Esophagus muscularis mucosa (tissue), 4 donors: Measurements from ENCODE around the gene TPD52L1. TPM values are rescaled to one million over a fixed set of nuclear protein-coding genes. Genes with fewer than 3 reads are reported as not detected.
"Not testable (repeated sequence)": the region's sequence is repeated elsewhere in the genome, so short reads cannot be mapped to it uniquely, and the experiment has no call there.

Experiments used
- DNase-seq: peaks from one replicate; pipeline ENCODE4 v3.0.0-alpha.2; 2017; ENCODE audit errors: extremely low spot score
- H3K27ac ChIP-seq, 4 donors: fragments of 200-600 bp; sonication (generic); replicated peaks in 1 of 4; 1 replicate in 3 of 4; 2 replicates in 1 of 4; pipeline ENCODE4 v1.5.1; 2016 to 2019; ENCODE audit warnings: mild to moderate bottlenecking in 1 of 4
- H3K27me3 ChIP-seq, 4 donors: fragments of 200-600 bp; sonication (generic); one replicate each; pipeline versions ENCODE4 v1.5.1 to v1.6.0; 2016 to 2019
- H3K36me3 ChIP-seq, 4 donors: fragments of 200-600 bp; sonication (generic); one replicate each; pipeline ENCODE4 v1.5.1; 2016 to 2019
- H3K4me1 ChIP-seq, 4 donors: fragments of 200-600 bp; sonication (generic); one replicate each; pipeline ENCODE4 v1.5.1; 2016 to 2019
- H3K4me3 ChIP-seq, 4 donors: fragments of 200-600 bp; sonication (generic); 1 replicate in 2 of 4; 2 replicates in 2 of 4; pipeline ENCODE4 v1.5.1; 2016 to 2019; ENCODE audit warnings: mild to moderate bottlenecking in 4 of 4, moderate library complexity in 1 of 4
- H3K9me3 ChIP-seq, 4 donors: fragments of 200-600 bp; sonication (generic); 1 replicate in 3 of 4; 2 replicates in 1 of 4; pipeline ENCODE4 v1.5.1; 2016 to 2019
- CTCF ChIP-seq, 3 experiments: fragments of 200-600 bp in 2 of 3; fragments of 450-650 bp in 1 of 3; sonication (generic) in 2 of 3; IDR thresholded peaks; one replicate each; pipeline ENCODE4 v1.5.1; 2017 to 2019; ENCODE audit warnings: antibody characterized with exemption in 3 of 3, mild to moderate bottlenecking in 2 of 3, moderate library complexity in 1 of 3
- EP300 ChIP-seq: sonication (generic); formaldehyde crosslinking; IDR thresholded peaks from one replicate; pipeline ENCODE4 v1.6.1; 2017; ENCODE audit warnings: antibody characterized with exemption
- POLR2A ChIP-seq: fragments of 450-650 bp; IDR thresholded peaks from one replicate; pipeline ENCODE4 v1.6.1; 2017; ENCODE audit warnings: antibody characterized with exemption, moderate library complexity, mild to moderate bottlenecking, low read depth
- POLR2AphosphoS5 ChIP-seq, 2 donors: sonication (generic); formaldehyde crosslinking; IDR thresholded peaks; one replicate each; pipeline ENCODE4 v1.6.1; 2017; ENCODE audit warnings: antibody characterized with exemption in 2 of 2
- WGBS: methylation state at CpG from one replicate; pipeline ENCODE4 v1.1.5; 2018; 5-methylcytosine and 5-hydroxymethylcytosine counted together
- intact Hi-C: fragments of 100-400 bp; cut with DNase I; formaldehyde crosslinking; loops from one replicate; pipeline ENCODE4 v1.15.1; 2023
- total RNA-seq, 4 donors: library from RNA; depleted of rRNA; stranded (reverse); fragments of >200 nt; gene quantifications; one replicate each; pipeline versions ENCODE4 v1.1.0 to v1.2.1, GENCODE V29; 2016

Gene TPD52L1
- total RNA-seq, 4 donors from 2014 or later: 18.7 to 46.4 (median 31.1) TPM

- whole genome bisulfite sequencing: 100% methylated on average over 1 of the region's 1 CpG
- H3K36me3 ChIP-seq: peaks cover 22 to 41% (median 35%) of the 10 kb centered on the region in 4 donors
Observed at GRCh38 chr6:125277838-125278237, 124.3 kb downstream of the TPD52L1 start.

GRCh38 chr6:125279961-125280360 is 126.4 kb downstream of the TPD52L1 start:
- no peak for DNase-seq
- no peaks in the 10 kb centered on the region for H3K4me1 ChIP-seq
- WGBS: 98% methylated on average over 6 of the region's 7 CpGs
- no peak overlapping the region for H3K27ac ChIP-seq
- no peak for TF ChIP-seq EP300
- TF ChIP-seq POLR2A: no peak
- no peak for TF ChIP-seq POLR2AphosphoS5 (IDR thresholded peaks at IDR 0.05)
- TF ChIP-seq CTCF (IDR thresholded peaks at IDR 0.05): no peak
- H3K4me3 ChIP-seq: no peak overlapping the region
- intact Hi-C loops: no loop called here
- H3K9me3 ChIP-seq: peaks cover 0 to 11% (median 0%) of the 10 kb centered on the region in 4 donors
- peaks cover 19 to 39% (median 25%) of the 10 kb centered on the region in 4 donors for H3K36me3 ChIP-seq
- H3K27me3 ChIP-seq: no peaks in the 10 kb centered on the region

More at GRCh38 chr6:125277838-125278237, 124.3 kb downstream of the TPD52L1 start:
- Histone ChIP-seq H3K4me3 (no peak overlapping the region), H3K4me1 (no peaks in the 10 kb centered on the region), H3K9me3 (peaks cover 0 to 8% (median 0%) of the 10 kb centered on the region in 4 donors), H3K27me3 (no peaks in the 10 kb centered on the region), H3K27ac (no peak overlapping the region)
- no peak for TF ChIP-seq EP300
- TF ChIP-seq POLR2A: no peak
- intact Hi-C loops: no loop called here
- DNase-seq: no peak

GRCh38 chr6:125280370-125281035 is 126.9 kb downstream of the TPD52L1 start:
- H3K4me3 ChIP-seq, H3K27ac ChIP-seq, intact Hi-C loops, H3K4me1 ChIP-seq, H3K27me3 ChIP-seq, DNase-seq: not testable (repeated sequence)
- Histone ChIP-seq H3K9me3 (peaks cover 0 to 11% (median 0%) of the 10 kb centered on the region in 4 donors), H3K36me3 (peaks cover 14 to 45% (median 28%) of the 10 kb centered on the region in 4 donors)
- 80% methylated on average over 9 of the region's 11 CpGs for WGBS

GRCh38 chr6:125282470-125282869 is 128.9 kb downstream of the TPD52L1 start:
- 100% methylated on average over 3 of the region's 3 CpGs for WGBS
- intact Hi-C loops, H3K4me1 ChIP-seq, H3K27ac ChIP-seq, DNase-seq, H3K4me3 ChIP-seq, H3K27me3 ChIP-seq: not testable (repeated sequence)
- Histone ChIP-seq H3K36me3 (peaks cover 5 to 41% (median 23%) of the 10 kb centered on the region in 4 donors), H3K9me3 (peaks cover 0 to 16% (median 0%) of the 10 kb centered on the region in 4 donors)

- TF ChIP-seq POLR2A (no peak), POLR2AphosphoS5 (IDR thresholded peaks at IDR 0.05) (no peak), CTCF (IDR thresholded peaks at IDR 0.05) (no peak), EP300 (no peak)
- Histone ChIP-seq H3K27ac (no peak overlapping the region), H3K27me3 (no peaks in the 10 kb centered on the region), H3K36me3 (peaks cover 5 to 49% (median 31%) of the 10 kb centered on the region in 4 donors), H3K9me3 (peaks cover 0 to 16% (median 0%) of the 10 kb centered on the region in 4 donors), H3K4me3 (no peak overlapping the region), H3K4me1 (no peaks in the 10 kb centered on the region)
- intact Hi-C loops: no loop called here
- WGBS: 100% methylated on average over 1 of the region's 1 CpG
- no peak for DNase-seq
Observed at GRCh38 chr6:125285353-125285752, 131.8 kb downstream of the TPD52L1 start.

GRCh38 chr6:125285936-125286335 is 132.4 kb downstream of the TPD52L1 start:
- WGBS: 95% methylated on average over 1 of the region's 1 CpG
- no peaks in the 10 kb centered on the region for H3K4me1 ChIP-seq
- peaks cover 0 to 11% (median 0%) of the 10 kb centered on the region in 4 donors for H3K9me3 ChIP-seq
- no peak for DNase-seq
- intact Hi-C loops: no loop called here
- no peak overlapping the region for H3K27ac ChIP-seq
- no peaks in the 10 kb centered on the region for H3K27me3 ChIP-seq
- no peak overlapping the region for H3K4me3 ChIP-seq
- TF ChIP-seq EP300 (no peak), POLR2A (no peak), POLR2AphosphoS5 (IDR thresholded peaks at IDR 0.05) (no peak), CTCF (IDR thresholded peaks at IDR 0.05) (no peak)
- H3K36me3 ChIP-seq: peaks cover 5 to 43% (median 25%) of the 10 kb centered on the region in 4 donors
